ENCODE measurements around the gene CPTP.

DNA sequence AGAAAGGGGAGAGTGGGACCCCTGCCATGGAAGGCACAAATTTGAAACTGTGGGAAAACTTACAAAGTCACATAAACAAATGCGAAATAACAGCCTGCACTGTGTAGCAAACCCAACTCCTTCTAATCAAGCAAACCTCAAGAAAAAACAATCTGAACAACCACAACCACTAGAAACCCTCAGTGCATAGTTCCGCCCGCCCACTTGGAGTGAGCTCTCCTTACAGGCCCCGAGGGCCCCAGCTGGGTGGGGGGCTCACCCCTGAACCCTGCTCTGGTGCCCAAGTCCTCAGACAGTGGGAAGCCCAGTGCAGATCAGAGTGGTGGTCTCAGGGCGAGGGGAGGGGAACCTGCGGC, 34.7 kb downstream of the CPTP start:
- TF ChIP-seq CTCF (IDR thresholded peaks at IDR 0.05) (no peak), EP300 (IDR thresholded peaks at IDR 0.05) (no peak), POLR2A (IDR thresholded peaks at IDR 0.05) (no peak)

All from tibial nerve (tissue), 4 donors.